Stimulated activated CD4-positive, alpha-beta T cell treated with anti-CD3 and anti-CD28 coated beads, Interleukin-4, amount 100 ng/mL, for 4 hours (primary cell): ENCODE measurements around the gene UTP11.

Experiments used
- DNase-seq, 2 experiments: peaks; one replicate each; pipeline ENCODE4 v3.0.0-alpha.2; 2020

Gene UTP11

DNA sequence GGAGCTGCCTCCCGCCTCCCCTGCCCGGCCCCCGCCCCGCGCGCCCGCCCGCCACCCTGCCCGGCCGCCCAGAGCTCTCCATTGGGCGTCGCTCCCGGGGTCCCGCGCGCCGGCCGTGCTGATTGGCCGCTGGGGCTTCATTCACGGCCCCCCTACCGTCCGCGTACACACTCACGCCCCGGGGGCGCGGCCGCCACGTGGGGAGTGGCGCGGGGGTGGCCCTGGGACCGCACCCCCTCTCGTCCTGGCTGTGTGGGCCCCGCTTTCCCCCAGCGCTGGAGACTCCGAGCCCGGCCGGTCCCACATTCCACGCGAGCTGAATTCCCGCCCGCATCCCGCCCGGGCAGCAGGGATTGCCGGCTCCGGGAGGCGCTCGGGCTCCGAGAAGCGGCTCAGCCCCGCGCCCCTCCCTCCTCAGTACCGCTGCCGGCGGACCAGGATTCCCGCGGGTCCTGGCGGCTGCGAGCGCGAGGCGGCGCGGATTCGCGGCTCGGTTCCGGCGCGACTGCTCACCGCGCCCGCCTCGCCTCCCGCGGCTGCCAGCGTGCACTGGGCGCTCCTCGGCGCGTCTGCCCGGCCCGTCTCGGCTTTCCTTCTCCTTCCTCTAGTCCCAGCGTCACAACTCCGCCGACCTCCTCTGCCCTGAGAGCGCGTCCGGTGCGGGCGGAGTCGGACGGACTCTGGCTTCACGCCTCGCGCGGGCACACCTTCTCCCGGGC lies 34.5 kb downstream of the UTP11 start:
- peak; percentile 75 to 85 for DNase-seq

GRCh38 chr1:38047603-38048141 lies 35.1 kb downstream of the UTP11 start:
- DNase-seq: no peak

DNA sequence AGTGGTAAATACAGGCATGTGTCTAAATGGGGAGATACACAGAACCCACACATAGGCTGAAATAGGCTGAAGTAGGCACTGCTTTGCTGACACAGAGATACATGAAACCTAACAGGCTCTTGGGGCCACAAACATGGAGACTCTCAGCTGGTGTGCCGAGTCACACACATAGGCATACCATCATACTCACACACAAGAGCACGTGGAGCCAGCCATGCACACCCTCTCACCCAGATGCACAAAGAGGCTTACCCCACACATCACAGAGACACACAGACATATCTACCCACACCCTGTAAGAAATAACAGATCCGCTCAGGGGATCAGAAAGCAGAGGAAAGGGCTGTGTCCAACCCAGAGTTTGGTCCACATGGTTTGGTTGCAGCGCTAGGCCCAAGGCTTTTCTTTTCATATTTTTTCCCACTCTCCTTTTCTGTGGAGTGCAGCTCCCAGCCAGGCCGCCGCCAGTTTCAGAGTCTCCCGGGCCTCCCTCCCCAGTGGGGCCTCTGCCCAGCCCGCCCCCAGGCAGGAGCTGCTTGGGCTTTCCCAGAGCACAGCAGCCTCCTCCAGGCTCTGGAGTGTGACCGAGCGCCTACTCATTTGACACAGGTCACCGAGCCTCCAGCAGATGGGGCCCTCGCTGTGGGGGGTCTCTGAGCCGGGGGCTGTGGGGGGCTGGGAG lies 38.0 kb downstream of the UTP11 start:
- DNase-seq: no peak

- DNase-seq: no peak
Observed at GRCh38 chr1:38051079-38051543, 38.6 kb downstream of the UTP11 start.

- no peak for DNase-seq
Observed at GRCh38 chr1:38052750-38053415, 40.3 kb downstream of the UTP11 start.

GRCh38 chr1:38053416-38054091 lies 41.0 kb downstream of the UTP11 start:
- DNase-seq: no peak

GRCh38 chr1:38055398-38055797 lies 42.9 kb downstream of the UTP11 start:
- no peak for DNase-seq

- no peak for DNase-seq
Observed at GRCh38 chr1:38055965-38056364, 43.4 kb downstream of the UTP11 start.

DNA sequence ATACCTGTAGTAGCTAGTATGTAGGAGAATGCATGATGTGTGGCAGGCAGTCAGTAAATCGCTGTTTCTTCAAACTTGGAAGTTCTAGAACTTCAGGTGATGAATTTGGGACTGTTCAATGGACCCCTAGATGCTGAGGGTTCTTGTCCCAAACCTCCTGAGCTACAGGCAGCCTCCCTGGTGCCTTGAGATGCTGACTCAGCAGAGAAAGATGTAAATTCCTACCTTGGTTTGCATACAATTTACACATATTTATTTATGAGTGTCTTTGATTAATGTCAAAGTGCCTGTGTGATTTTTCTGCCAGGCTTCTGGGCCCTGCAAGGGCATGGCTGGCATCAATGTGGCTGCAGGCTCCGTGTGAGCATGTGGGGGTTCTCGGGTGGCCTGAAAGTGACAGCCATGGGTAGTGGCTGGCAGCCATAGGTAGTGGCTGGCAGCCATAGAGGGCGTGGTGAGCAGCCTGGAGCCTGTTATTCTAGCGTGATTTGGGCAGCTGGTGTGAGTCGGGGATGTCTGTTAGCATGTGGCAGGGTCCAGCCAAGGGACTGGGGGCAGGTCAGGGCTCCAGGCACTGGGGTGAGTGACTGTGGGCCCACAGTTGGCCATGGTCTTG lies 47.2 kb downstream of the UTP11 start:
- no peak for DNase-seq

DNA sequence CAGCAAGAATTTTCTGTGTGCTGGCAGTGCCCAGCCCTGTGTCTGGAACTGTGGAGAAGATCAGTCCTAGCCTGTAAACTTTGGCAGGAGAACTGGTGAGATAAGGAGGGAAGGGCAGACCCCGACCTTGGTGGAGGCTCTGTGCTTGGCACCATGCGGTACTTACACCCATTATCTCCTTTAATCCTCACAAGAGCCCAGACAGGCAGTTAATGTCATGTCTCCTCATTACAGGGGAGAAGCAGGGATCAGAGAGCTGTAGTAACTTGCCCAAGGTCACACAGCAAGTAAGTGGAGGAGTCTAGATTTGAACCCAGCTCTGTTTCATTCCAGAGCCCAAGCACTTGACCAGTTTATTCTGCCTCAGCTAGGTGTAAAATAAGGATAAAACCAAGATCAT lies 48.0 kb downstream of the UTP11 start:
- no peak for DNase-seq

- DNase-seq: no peak
Observed at GRCh38 chr1:38061290-38061689, 48.8 kb downstream of the UTP11 start.

DNA sequence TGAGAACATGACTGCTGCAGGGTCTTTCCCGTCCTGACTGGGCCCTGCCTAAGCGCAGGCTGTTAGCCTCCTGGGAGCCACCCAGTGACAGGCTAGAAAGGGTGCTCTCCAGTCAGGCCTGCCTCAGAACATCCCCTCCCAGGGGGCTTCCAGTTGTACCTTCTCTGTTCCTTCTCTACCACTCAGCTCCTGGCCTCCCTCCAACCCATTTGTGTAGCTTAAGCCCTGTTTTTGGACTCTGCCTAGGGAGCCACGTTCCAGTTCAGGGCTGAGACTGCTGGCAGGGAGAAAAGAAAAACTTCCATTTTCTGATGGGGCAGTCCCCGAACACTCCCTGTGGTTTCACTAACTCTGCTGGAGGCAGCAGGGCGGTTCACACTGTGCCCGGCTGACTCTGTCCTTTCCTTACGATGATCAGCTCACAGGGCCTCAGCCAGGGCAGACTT lies 49.4 kb downstream of the UTP11 start:
- DNase-seq: no peak

DNA sequence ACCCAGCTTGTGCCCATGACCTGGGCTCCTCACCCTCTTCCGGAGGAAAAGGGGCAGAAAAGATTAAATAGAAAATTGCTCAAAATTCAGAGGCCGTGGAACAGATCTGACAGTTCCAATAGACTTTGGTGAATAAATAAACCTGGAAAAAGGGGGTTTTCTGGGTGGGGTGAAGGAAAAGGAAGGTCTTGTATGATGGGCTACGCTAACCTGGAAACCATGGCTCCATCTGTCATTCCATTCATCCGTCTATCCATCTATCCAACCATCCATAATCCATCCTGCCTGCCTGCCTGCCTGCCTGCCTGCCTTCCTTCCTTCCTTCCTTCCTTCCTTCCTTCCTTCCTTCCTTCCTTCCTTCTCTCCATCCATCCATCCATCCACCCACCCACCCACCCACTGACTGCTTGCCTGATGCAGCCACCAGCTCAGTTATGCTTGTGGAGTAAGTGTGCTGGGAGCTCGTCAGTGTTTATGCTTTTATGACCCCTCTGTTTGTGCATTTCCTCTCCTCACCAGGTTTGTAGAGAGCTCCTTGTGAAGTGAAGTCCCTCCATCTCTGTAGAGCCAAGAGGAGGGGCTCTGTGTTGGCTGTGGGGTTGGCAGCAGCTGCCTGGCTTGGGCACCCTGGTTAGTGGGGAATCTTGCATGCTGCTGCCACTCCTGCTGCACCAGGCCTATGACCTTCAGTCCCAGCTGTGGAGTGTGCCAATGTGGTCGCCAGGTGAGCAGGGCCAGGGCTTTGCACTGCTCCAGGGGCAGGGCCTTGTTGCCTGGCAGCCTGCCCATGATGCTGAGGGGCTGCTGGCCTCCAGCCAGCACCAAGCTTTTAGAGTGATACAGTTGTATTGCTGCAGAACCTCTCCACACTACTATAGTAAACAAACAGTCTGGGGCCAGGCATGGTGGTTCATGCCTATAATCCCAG lies 50.1 kb downstream of the UTP11 start:
- DNase-seq: no peak

GRCh38 chr1:38063616-38064015 lies 51.1 kb downstream of the UTP11 start:
- DNase-seq: no peak

- DNase-seq: no peak
Observed at GRCh38 chr1:38064197-38064903, 51.8 kb downstream of the UTP11 start.

DNA sequence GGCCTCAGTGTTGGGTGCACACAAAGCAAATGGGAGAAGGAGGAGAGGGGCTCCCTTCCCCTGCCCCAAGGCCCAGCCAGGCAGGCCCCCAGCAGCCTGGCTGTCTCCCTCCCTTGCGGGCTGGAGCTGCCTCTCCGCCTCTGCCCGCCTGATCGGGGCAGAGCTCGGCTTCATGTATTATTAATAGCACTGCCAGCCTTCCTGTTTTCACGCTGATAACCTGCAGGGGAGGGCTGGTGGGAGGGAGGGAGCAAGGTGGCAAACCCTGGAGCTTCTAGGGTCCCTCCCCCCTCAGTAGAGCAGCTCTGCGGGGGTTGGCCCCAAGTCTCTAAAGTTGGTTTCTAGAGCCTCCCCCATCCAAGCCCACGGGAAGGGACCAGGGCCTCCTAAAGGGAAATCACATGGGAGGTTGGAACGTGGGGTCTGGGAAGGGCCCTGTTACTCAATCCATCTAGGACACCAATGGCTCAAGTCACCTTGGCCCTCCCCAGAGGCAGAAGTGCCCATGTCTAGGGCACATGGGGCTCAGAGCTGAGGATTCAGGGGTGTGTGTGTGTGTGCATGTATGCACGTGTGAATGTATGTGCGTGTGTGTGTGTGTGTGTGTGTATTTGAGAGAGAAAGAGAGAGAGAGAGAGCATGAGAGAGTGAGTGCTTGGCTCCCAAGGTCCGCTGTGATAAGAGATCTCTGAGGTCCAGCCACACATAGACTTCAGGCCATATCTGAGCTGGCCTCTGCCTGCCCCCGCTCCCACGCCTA lies 55.9 kb downstream of the UTP11 start:
- DNase-seq: no peak

- no peak for DNase-seq
Observed at GRCh38 chr1:38068980-38069340, 56.4 kb downstream of the UTP11 start.

DNA sequence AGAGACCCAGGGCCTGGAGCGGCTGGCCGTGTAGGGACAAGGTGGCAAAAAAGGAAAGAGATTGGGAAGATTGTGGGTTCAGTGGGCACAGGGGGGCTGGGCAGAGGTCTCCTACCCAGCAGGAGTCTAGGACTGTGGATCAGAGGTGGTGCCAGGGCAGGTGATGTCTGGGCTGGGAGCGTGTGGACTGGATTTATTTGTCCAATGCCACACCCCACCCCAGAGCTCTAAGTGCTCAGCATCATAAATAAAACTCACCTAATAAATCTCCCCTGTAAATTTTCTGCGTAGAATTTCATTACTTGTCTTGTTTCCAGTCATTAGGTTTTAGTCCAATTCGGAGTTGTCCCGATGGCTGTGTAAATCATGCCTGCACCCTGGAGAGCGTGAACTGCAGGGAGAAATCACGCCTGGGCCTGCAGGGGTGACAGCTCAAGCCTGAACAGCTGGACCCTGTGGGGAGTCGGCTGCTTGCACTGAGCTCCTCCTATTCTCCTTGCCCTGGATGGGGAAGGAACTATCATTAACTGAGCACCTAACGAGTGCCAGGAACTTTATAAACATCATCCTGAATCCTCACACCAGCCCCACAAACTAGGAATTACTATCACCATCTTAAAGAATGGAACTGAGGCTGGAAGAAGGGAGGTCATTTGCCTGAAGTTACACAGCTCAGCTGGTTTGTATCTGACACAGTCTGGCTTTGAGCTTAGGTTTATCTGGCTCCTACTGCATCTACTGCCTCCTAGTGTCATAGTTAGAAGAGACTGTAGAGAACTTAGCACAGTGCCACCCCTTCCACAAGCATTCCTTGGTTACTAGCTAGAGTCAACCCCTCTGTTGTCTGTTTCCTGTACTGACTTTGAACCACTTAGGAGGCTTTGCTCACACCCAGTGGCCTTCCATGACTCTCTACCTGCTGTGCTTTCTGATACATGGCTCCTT lies 59.0 kb downstream of the UTP11 start:
- DNase-seq: no peak

- no peak for DNase-seq
Observed at GRCh38 chr1:38072858-38073257, 60.3 kb downstream of the UTP11 start.
